Measurements from ENCODE around the gene ZMIZ1.
"Not testable (repeated sequence)": the region's sequence is repeated elsewhere in the genome, so short reads cannot be mapped to it uniquely, and the experiment has no call there.

The ZMIZ1 gene

GRCh38 chr10:79336276-79336675 lies 267.5 kb downstream of the ZMIZ1 start:
- WGBS, result 89% methylated on average over 3 of the region's 3 CpGs

DNA sequence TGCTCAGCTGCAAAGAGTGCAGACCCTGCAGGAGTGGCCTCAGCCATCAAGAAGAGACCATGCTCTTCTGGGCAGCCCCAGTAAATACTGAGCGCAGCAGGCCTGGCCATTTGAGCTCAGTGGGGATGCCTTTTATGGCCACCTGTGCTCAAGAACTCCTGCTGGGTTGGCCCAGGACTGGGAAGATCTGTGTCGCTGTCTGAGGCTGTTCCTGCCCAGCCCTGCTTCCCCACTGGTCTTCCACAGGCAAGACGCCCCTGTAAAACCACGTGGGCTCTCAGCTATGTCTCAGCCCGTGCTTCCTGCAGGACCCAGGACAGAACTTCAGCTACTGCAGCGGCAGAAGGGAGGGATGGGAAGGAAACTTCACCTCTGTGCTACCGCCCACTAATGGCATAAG lies 268.0 kb downstream of the ZMIZ1 start:
- Histone ChIP-seq H2BK120ac (ENCODE audit: low read depth, low read length) (no peak overlapping the region), H3K4ac (ENCODE audit: low read depth in 1 of 2, low read length in 2 of 2) (no peak overlapping the region), H2BK12ac (ENCODE audit: low read length in 2 of 2) (no peak overlapping the region), H3K27me3 (ENCODE audit: control insufficient read depth in 1 of 2, insufficient read depth in 1 of 2, low read length in 2 of 2) (no peaks in the 10 kb centered on the region), H3K36me3 (ENCODE audit: control insufficient read depth in 1 of 2, insufficient read depth in 2 of 2, low read depth in 1 of 2, low read length in 2 of 2) (no peaks in the 10 kb centered on the region), H2AK5ac (ENCODE audit: low read length, severe bottlenecking) (no peak overlapping the region), H3K27ac (ENCODE audit: low read length, poor library complexity, severe bottlenecking) (no peak overlapping the region), H3K9ac (ENCODE audit: low read length) (no peak overlapping the region), H4K8ac (ENCODE audit: low read length) (peak overlapping the region; percentile 32), H3K4me2 (ENCODE audit: low read length, poor library complexity, severe bottlenecking) (no peak overlapping the region), H3K79me1 (replicated peaks; ENCODE audit: low read length, poor library complexity, severe bottlenecking) (no peaks in the 10 kb centered on the region), H3K4me3 (ENCODE audit: insufficient read depth in 1 of 2, low read depth in 1 of 2, low read length in 2 of 2) (no peak overlapping the region), H2AFZ (ENCODE audit: low read depth, low read length) (no peak overlapping the region), H3K18ac (ENCODE audit: low read depth in 1 of 2, low read length in 2 of 2) (no peak overlapping the region), H4K91ac (ENCODE audit: low read length) (peak overlapping the region; percentile 10), H2BK5ac (ENCODE audit: low read depth, low read length, poor library complexity, severe bottlenecking) (no peak overlapping the region), H3K14ac (ENCODE audit: low read length in 2 of 2) (no peak overlapping the region), H3K9me3 (ENCODE audit: control insufficient read depth, low read length) (peaks cover 5% of the 10 kb centered on the region), H3K23ac (ENCODE audit: low read length in 2 of 2) (no peak overlapping the region), H3K4me1 (ENCODE audit: control insufficient read depth, insufficient read depth, low read depth, low read length) (peaks cover 25% of the 10 kb centered on the region), H2BK15ac (ENCODE audit: low read depth, poor library complexity, severe bottlenecking) (no peak overlapping the region)
- WGBS, result 37% methylated on average over 6 of the region's 7 CpGs
- no peak for DNase-seq

More at GRCh38 chr10:79336276-79336675, 267.5 kb downstream of the ZMIZ1 start:
- H3K4me2 ChIP-seq (ENCODE audit: low read length, poor library complexity, severe bottlenecking), result no peak overlapping the region
- no peaks in the 10 kb centered on the region for H3K27me3 ChIP-seq (ENCODE audit: control insufficient read depth in 1 of 2, insufficient read depth in 1 of 2, low read length in 2 of 2)
- H3K79me1 ChIP-seq (replicated peaks; ENCODE audit: low read length, poor library complexity, severe bottlenecking), result no peaks in the 10 kb centered on the region
- H3K36me3 ChIP-seq (ENCODE audit: control insufficient read depth in 1 of 2, insufficient read depth in 2 of 2, low read depth in 1 of 2, low read length in 2 of 2), result no peaks in the 10 kb centered on the region
- no peak overlapping the region for H2AFZ ChIP-seq (ENCODE audit: low read depth, low read length)
- H3K14ac ChIP-seq (ENCODE audit: low read length in 2 of 2), result no peak overlapping the region
- H2BK120ac ChIP-seq (ENCODE audit: low read depth, low read length), result no peak overlapping the region
- peaks cover 5% of the 10 kb centered on the region for H3K9me3 ChIP-seq (ENCODE audit: control insufficient read depth, low read length)
- no peak overlapping the region for H3K4me3 ChIP-seq (ENCODE audit: insufficient read depth in 1 of 2, low read depth in 1 of 2, low read length in 2 of 2)
- no peak overlapping the region for H3K23ac ChIP-seq (ENCODE audit: low read length in 2 of 2)
- no peak overlapping the region for H3K27ac ChIP-seq (ENCODE audit: low read length, poor library complexity, severe bottlenecking)
- H4K91ac ChIP-seq (ENCODE audit: low read length), result no peak overlapping the region
- H4K8ac ChIP-seq (ENCODE audit: low read length), result no peak overlapping the region
- DNase-seq, result no peak
- H3K18ac ChIP-seq (ENCODE audit: low read depth in 1 of 2, low read length in 2 of 2), result no peak overlapping the region
- H3K4ac ChIP-seq (ENCODE audit: low read depth in 1 of 2, low read length in 2 of 2), result no peak overlapping the region
- H3K4me1 ChIP-seq (ENCODE audit: control insufficient read depth, insufficient read depth, low read depth, low read length), result peaks cover 29% of the 10 kb centered on the region
- no peak overlapping the region for H3K9ac ChIP-seq (ENCODE audit: low read length)
- peak overlapping the region in 1 of 2 experiments; percentile 1 for H2BK12ac ChIP-seq (ENCODE audit: low read length in 2 of 2)
- no peak overlapping the region for H2BK5ac ChIP-seq (ENCODE audit: low read depth, low read length, poor library complexity, severe bottlenecking)
- no peak overlapping the region for H2AK5ac ChIP-seq (ENCODE audit: low read length, severe bottlenecking)
- H2BK15ac ChIP-seq (ENCODE audit: low read depth, poor library complexity, severe bottlenecking), result no peak overlapping the region

- not testable (repeated sequence) for H3K23ac ChIP-seq (ENCODE audit: low read length in 2 of 2); H2BK120ac ChIP-seq (ENCODE audit: low read depth, low read length); H3K4ac ChIP-seq (ENCODE audit: low read depth in 1 of 2, low read length in 2 of 2); DNase-seq; H3K4me2 ChIP-seq (ENCODE audit: low read length, poor library complexity, severe bottlenecking); H2AFZ ChIP-seq (ENCODE audit: low read depth, low read length); H2BK5ac ChIP-seq (ENCODE audit: low read depth, low read length, poor library complexity, severe bottlenecking); H3K4me3 ChIP-seq (ENCODE audit: insufficient read depth in 1 of 2, low read depth in 1 of 2, low read length in 2 of 2); H2AK5ac ChIP-seq (ENCODE audit: low read length, severe bottlenecking); H3K79me1 ChIP-seq (replicated peaks; ENCODE audit: low read length, poor library complexity, severe bottlenecking); H2BK12ac ChIP-seq (ENCODE audit: low read length in 2 of 2); H2BK15ac ChIP-seq (ENCODE audit: low read depth, poor library complexity, severe bottlenecking); H3K27ac ChIP-seq (ENCODE audit: low read length, poor library complexity, severe bottlenecking); H3K36me3 ChIP-seq (ENCODE audit: control insufficient read depth in 1 of 2, insufficient read depth in 2 of 2, low read depth in 1 of 2, low read length in 2 of 2); H3K27me3 ChIP-seq (ENCODE audit: control insufficient read depth in 1 of 2, insufficient read depth in 1 of 2, low read length in 2 of 2); H3K9me3 ChIP-seq (ENCODE audit: control insufficient read depth, low read length); H3K14ac ChIP-seq (ENCODE audit: low read length in 2 of 2); H3K9ac ChIP-seq (ENCODE audit: low read length)
- H3K18ac ChIP-seq (ENCODE audit: low read depth in 1 of 2, low read length in 2 of 2), result peak overlapping the region in 1 of 2 experiments; percentile 42
- peaks cover 24% of the 10 kb centered on the region for H3K4me1 ChIP-seq (ENCODE audit: control insufficient read depth, insufficient read depth, low read depth, low read length)
- H4K8ac ChIP-seq (ENCODE audit: low read length), result peak overlapping the region; percentile 31
- WGBS, result 100% methylated on average over 1 of the region's 11 CpGs
- peak overlapping the region; percentile 48 for H4K91ac ChIP-seq (ENCODE audit: low read length)
Observed at GRCh38 chr10:79337783-79338469, 269.2 kb downstream of the ZMIZ1 start.

- Histone ChIP-seq H2AK5ac (ENCODE audit: low read length, severe bottlenecking) (no peak overlapping the region), H2BK120ac (ENCODE audit: low read depth, low read length) (no peak overlapping the region), H4K91ac (ENCODE audit: low read length) (no peak overlapping the region), H3K4me3 (ENCODE audit: insufficient read depth in 1 of 2, low read depth in 1 of 2, low read length in 2 of 2) (no peak overlapping the region), H3K4ac (ENCODE audit: low read depth in 1 of 2, low read length in 2 of 2) (no peak overlapping the region), H3K27ac (ENCODE audit: low read length, poor library complexity, severe bottlenecking) (no peak overlapping the region), H3K36me3 (ENCODE audit: control insufficient read depth in 1 of 2, insufficient read depth in 2 of 2, low read depth in 1 of 2, low read length in 2 of 2) (no peaks in the 10 kb centered on the region), H4K8ac (ENCODE audit: low read length) (no peak overlapping the region), H3K14ac (ENCODE audit: low read length in 2 of 2) (no peak overlapping the region), H3K4me1 (ENCODE audit: control insufficient read depth, insufficient read depth, low read depth, low read length) (peaks cover 24% of the 10 kb centered on the region), H3K79me1 (replicated peaks; ENCODE audit: low read length, poor library complexity, severe bottlenecking) (no peaks in the 10 kb centered on the region), H2BK15ac (ENCODE audit: low read depth, poor library complexity, severe bottlenecking) (no peak overlapping the region), H3K9ac (ENCODE audit: low read length) (no peak overlapping the region), H2BK12ac (ENCODE audit: low read length in 2 of 2) (no peak overlapping the region), H2AFZ (ENCODE audit: low read depth, low read length) (no peak overlapping the region), H3K23ac (ENCODE audit: low read length in 2 of 2) (no peak overlapping the region), H3K9me3 (ENCODE audit: control insufficient read depth, low read length) (peaks cover 5% of the 10 kb centered on the region), H3K4me2 (ENCODE audit: low read length, poor library complexity, severe bottlenecking) (no peak overlapping the region), H3K27me3 (ENCODE audit: control insufficient read depth in 1 of 2, insufficient read depth in 1 of 2, low read length in 2 of 2) (no peaks in the 10 kb centered on the region), H3K18ac (ENCODE audit: low read depth in 1 of 2, low read length in 2 of 2) (no peak overlapping the region), H2BK5ac (ENCODE audit: low read depth, low read length, poor library complexity, severe bottlenecking) (no peak overlapping the region)
- WGBS, result 90% methylated on average over 3 of the region's 3 CpGs
- no peak for DNase-seq
Observed at GRCh38 chr10:79339266-79339665, 270.5 kb downstream of the ZMIZ1 start.

Data from mesenchymal stem cell (in vitro differentiated cells and primary cell).